Measurements from ENCODE around the gene HNMT.
"Not testable (repeated sequence)": the region's sequence is repeated elsewhere in the genome, so short reads cannot be mapped to it uniquely, and the experiment has no call there.

Gene HNMT

GRCh38 chr2:137973280-137973679 lies 9.0 kb downstream of the HNMT start:
- no peak for FAIRE-seq

GRCh38 chr2:137975280-137976271 lies 11.3 kb downstream of the HNMT start:
- FAIRE-seq (no peak), DNase-seq (ENCODE audit: insufficient read length, low spot score) (no peak)

More at GRCh38 chr2:137973280-137973679, 9.0 kb downstream of the HNMT start:
- no peak for DNase-seq (ENCODE audit: insufficient read length, low spot score)

GRCh38 chr2:137976274-137976673 lies 12.0 kb downstream of the HNMT start:
- no peak for FAIRE-seq
- DNase-seq (ENCODE audit: insufficient read length, low spot score): no peak

- FAIRE-seq (no peak), DNase-seq (ENCODE audit: insufficient read length, low spot score) (no peak)
Observed at GRCh38 chr2:137977790-137978189, 13.5 kb downstream of the HNMT start.

- FAIRE-seq (no peak), DNase-seq (ENCODE audit: insufficient read length, low spot score) (no peak)
Observed at GRCh38 chr2:137980459-137980858, 16.2 kb downstream of the HNMT start.

- DNase-seq (ENCODE audit: insufficient read length, low spot score) (no peak), FAIRE-seq (no peak)
Observed at GRCh38 chr2:137981112-137981656, 16.9 kb downstream of the HNMT start.

GRCh38 chr2:137983581-137983980 lies 19.3 kb downstream of the HNMT start:
- FAIRE-seq (no peak), DNase-seq (ENCODE audit: insufficient read length, low spot score) (no peak)

- FAIRE-seq (no peak), DNase-seq (ENCODE audit: insufficient read length, low spot score) (no peak)
Observed at GRCh38 chr2:137986268-137986667, 22.0 kb downstream of the HNMT start.

- DNase-seq (ENCODE audit: insufficient read length, low spot score) (no peak), FAIRE-seq (no peak)
Observed at GRCh38 chr2:137987011-137987410, 22.7 kb downstream of the HNMT start.

- FAIRE-seq: no peak
- DNase-seq (ENCODE audit: insufficient read length, low spot score): no peak
Observed at GRCh38 chr2:137991078-137991477, 26.8 kb downstream of the HNMT start.

GRCh38 chr2:137992039-137992646 lies 27.9 kb downstream of the HNMT start:
- DNase-seq (ENCODE audit: insufficient read length, low spot score): no peak

GRCh38 chr2:137993715-137994476 lies 29.6 kb downstream of the HNMT start:
- DNase-seq (ENCODE audit: insufficient read length, low spot score); FAIRE-seq: not testable (repeated sequence)

More at GRCh38 chr2:137992039-137992646, 27.9 kb downstream of the HNMT start:
- no peak for FAIRE-seq

GRCh38 chr2:137995368-137995767 lies 31.1 kb downstream of the HNMT start:
- not testable (repeated sequence) for DNase-seq (ENCODE audit: insufficient read length, low spot score); FAIRE-seq

- FAIRE-seq; DNase-seq (ENCODE audit: insufficient read length, low spot score): not testable (repeated sequence)
Observed at GRCh38 chr2:137996158-137996557, 31.9 kb downstream of the HNMT start.

- DNase-seq (ENCODE audit: insufficient read length, low spot score) (no peak), FAIRE-seq (no peak)
Observed at GRCh38 chr2:137997733-137998132, 33.5 kb downstream of the HNMT start.

GRCh38 chr2:137998503-137998902 lies 34.2 kb downstream of the HNMT start:
- FAIRE-seq (no peak), DNase-seq (ENCODE audit: insufficient read length, low spot score) (no peak)

- FAIRE-seq: no peak
Observed at GRCh38 chr2:137999273-137999672, 35.0 kb downstream of the HNMT start.

GRCh38 chr2:138000009-138000408 lies 35.7 kb downstream of the HNMT start:
- DNase-seq (ENCODE audit: insufficient read length, low spot score) (no peak), FAIRE-seq (no peak)

More at GRCh38 chr2:137999273-137999672, 35.0 kb downstream of the HNMT start:
- DNase-seq (ENCODE audit: insufficient read length, low spot score): no peak

- FAIRE-seq: no peak
- DNase-seq (ENCODE audit: insufficient read length, low spot score): no peak
Observed at GRCh38 chr2:138000796-138001195, 36.5 kb downstream of the HNMT start.

- DNase-seq (ENCODE audit: insufficient read length, low spot score) (no peak), FAIRE-seq (no peak)
Observed at GRCh38 chr2:138003411-138003810, 39.1 kb downstream of the HNMT start.

- no peak for FAIRE-seq
- DNase-seq (ENCODE audit: insufficient read length, low spot score): no peak
Observed at GRCh38 chr2:138007431-138007830, 43.2 kb downstream of the HNMT start.

Measured in HTR-8/SVneo (cell line).